Common myeloid progenitor, CD34-positive (primary cell): ENCODE results near the gene PPM1N.

Experiments
- CTCF ChIA-PET: fragments of 350-600 bp; sonication (Branson Sonifier 250); formaldehyde crosslinking; loops from one replicate; lab custom pipeline; 2021; ENCODE audit warnings: antibody characterized with exemption; lab: Charles Lee
- POLR2A ChIA-PET: fragments of 350-600 bp; sonication (Branson Sonifier 250); formaldehyde crosslinking; loops from one replicate; lab custom pipeline; 2021; ENCODE audit warnings: antibody characterized with exemption; lab: Charles Lee
- DNase-seq, 3 donors: peaks; one replicate each; pipeline versions ENCODE4 v3.0.0 to v3.0.0-alpha.2; 2013
- H3K27ac ChIP-seq, 2 experiments: 1 replicate in 1 of 2; 2 replicates in 1 of 2; pipeline ENCODE4 v1.7.0; 2013; ENCODE audit warnings: inconsistent platforms in 2 of 2, low read length in 2 of 2, mild to moderate bottlenecking in 2 of 2, low read depth in 1 of 2, moderate library complexity in 1 of 2; ENCODE audit not compliant: severe bottlenecking in 2 of 2, insufficient read depth in 1 of 2, poor library complexity in 1 of 2
- H3K27me3 ChIP-seq, 5 experiments: replicated peaks in 2 of 5; 1 replicate in 3 of 5; 2 replicates in 2 of 5; pipeline versions ENCODE4 v1.6.1 to v1.7.0; 2013; ENCODE audit warnings: low read length in 4 of 5, mild to moderate bottlenecking in 2 of 5, moderate library complexity in 2 of 5, inconsistent platforms in 1 of 5; ENCODE audit not compliant: insufficient read depth in 5 of 5, control insufficient read depth in 4 of 5
- H3K36me3 ChIP-seq, 4 experiments: 1 replicate in 2 of 4; 2 replicates in 2 of 4; pipeline versions ENCODE4 v1.6.1 to v1.7.0; 2013; ENCODE audit warnings: low read length in 3 of 4, control low read depth in 1 of 4, mild to moderate bottlenecking in 1 of 4; ENCODE audit not compliant: control insufficient read depth in 4 of 4, insufficient read depth in 4 of 4
- H3K4me1 ChIP-seq, 4 experiments: 1 replicate in 3 of 4; 2 replicates in 1 of 4; pipeline versions ENCODE4 v1.6.1 to v1.7.1; 2013; ENCODE audit warnings: low read length in 3 of 4, mild to moderate bottlenecking in 3 of 4, control low read depth in 1 of 4, inconsistent platforms in 1 of 4, moderate library complexity in 1 of 4; ENCODE audit not compliant: control insufficient read depth in 4 of 4, insufficient read depth in 4 of 4; ENCODE audit errors: control extremely low read depth in 1 of 4
- H3K4me3 ChIP-seq, 7 experiments: 1 replicate in 4 of 7; 2 replicates in 3 of 7; pipeline versions ENCODE4 v1.5.1 to v1.7.0; 2013; ENCODE audit warnings: mild to moderate bottlenecking in 7 of 7, low read length in 6 of 7, moderate library complexity in 6 of 7, inconsistent platforms in 2 of 7, low read depth in 2 of 7, control low read depth in 1 of 7; ENCODE audit not compliant: insufficient read depth in 4 of 7, control insufficient read depth in 1 of 7; ENCODE audit errors: extremely low read depth in 1 of 7
- H3K9me3 ChIP-seq, 5 experiments: 1 replicate in 4 of 5; 2 replicates in 1 of 5; pipeline versions ENCODE4 v1.6.1 to v1.7.1; 2013; ENCODE audit warnings: low read length in 4 of 5, mild to moderate bottlenecking in 2 of 5, inconsistent platforms in 1 of 5, low read depth in 1 of 5, moderate library complexity in 1 of 5; ENCODE audit not compliant: control insufficient read depth in 4 of 5, insufficient read depth in 2 of 5; ENCODE audit errors: control extremely low read depth in 1 of 5
- WGBS: methylation state at CpG from one replicate; pipeline ENCODE4 v1.1.5; 2013; ENCODE audit not compliant: insufficient coverage; 5-methylcytosine and 5-hydroxymethylcytosine counted together

The PPM1N gene

DNA sequence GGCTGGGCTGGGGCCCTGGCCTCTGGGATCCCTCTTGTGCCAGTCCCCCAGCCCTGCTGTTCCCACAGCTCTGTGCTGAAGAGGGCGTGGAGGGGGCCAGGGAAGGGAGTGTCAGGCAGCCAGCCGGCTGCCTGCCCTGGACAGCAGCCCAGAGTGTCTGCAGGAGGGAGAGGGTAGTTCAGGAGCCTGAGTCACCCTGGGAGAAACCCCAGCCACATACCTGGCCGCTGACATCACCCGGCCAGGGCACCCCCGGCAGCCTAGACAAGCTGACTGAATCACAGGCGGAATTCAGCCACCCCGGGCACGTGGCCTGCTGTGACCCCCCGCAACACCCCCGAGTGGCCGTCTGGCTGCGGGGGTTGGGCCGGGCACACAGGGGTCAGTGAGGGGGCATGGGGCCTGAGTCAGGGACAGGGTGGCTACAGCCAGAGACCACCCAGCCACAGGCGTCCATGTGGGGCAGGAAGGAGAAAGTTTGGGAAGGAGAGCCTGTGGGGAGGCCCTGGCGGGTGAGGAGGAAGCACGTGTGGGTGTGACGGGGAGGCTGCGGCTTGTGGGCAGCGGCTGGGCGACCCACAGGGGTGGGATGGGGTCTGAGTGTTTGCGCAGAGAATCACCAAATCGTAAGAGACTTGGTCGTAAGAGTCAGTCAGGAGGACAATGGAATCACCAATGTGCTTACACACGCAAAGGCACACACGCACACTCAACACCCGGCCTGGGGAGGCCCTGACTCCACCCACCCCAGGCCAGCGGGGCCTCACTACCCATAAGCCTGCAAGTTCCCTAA, 42.3 kb upstream of the PPM1N start:
- peak overlapping the region; percentile 61 to 86 for H3K27ac ChIP-seq

DNA sequence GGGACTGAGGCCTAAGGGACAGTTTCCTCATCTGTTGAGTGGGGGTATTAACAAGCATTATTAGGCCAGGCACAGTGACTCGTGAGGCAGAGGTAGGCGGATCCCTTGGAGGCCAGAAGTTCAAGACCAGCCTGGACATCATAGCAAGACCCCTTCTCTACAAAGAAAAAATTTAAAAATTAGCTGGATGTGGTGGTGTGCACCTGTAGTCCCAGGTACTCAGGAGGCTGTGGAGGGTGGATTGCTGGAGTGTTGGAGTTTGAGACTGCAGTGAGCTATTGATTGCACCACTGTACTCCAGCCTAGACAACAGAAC, 41.8 kb upstream of the PPM1N start:
- H3K4me1 ChIP-seq = peaks cover 0 to 32% (median 26%) of the 10 kb centered on the region in 4 experiments
- peaks cover 0 to 2% (median 0%) of the 10 kb centered on the region in 5 experiments for H3K27me3 ChIP-seq
- ChIA-PET POLR2A (interaction anchor here (0.5 to 2.5 kb wide), 5 partner anchors 9 to 44 kb away, joined by 3 to 14 read pairs (median 9); partner anchors contain the start of gene FOSB), CTCF (interaction anchor here (0.6 to 2.8 kb wide), 7 partner anchors 8 to 53 kb away, joined by 3 to 15 read pairs (median 7); partner anchors contain the start of gene FOSB)
- peak overlapping the region in 3 of 7 experiments; percentile 7 to 68 (median 59) for H3K4me3 ChIP-seq
- no peaks in the 10 kb centered on the region for H3K36me3 ChIP-seq
- H3K9me3 ChIP-seq = no peaks in the 10 kb centered on the region
- H3K27ac ChIP-seq = peak overlapping the region; percentile 61 to 86
- no CpG with 5 or more reads among the region's 2 CpGs for WGBS
- no peak for DNase-seq

More for the DNA sequence above, 42.3 kb upstream of the PPM1N start:
- H3K36me3 ChIP-seq = no peaks in the 10 kb centered on the region
- ChIA-PET POLR2A (interaction anchor here (0.5 to 2.5 kb wide), 6 partner anchors 9 to 44 kb away, joined by 3 to 41 read pairs (median 10); partner anchors contain the start of gene FOSB), CTCF (interaction anchor here (0.8 to 2.8 kb wide), 7 partner anchors 9 to 30 kb away, joined by 3 to 15 read pairs (median 7); partner anchors contain the start of gene FOSB)
- H3K27me3 ChIP-seq = peaks cover 0 to 2% (median 0%) of the 10 kb centered on the region in 5 experiments
- peaks cover 0 to 37% (median 31%) of the 10 kb centered on the region in 4 experiments for H3K4me1 ChIP-seq
- DNase-seq = peak; percentile 95 to 98 (median 96)
- peak overlapping the region in 4 of 7 experiments; percentile 26 to 68 (median 54) for H3K4me3 ChIP-seq
- 1% methylated on average over 15 of the region's 27 CpGs for WGBS
- H3K9me3 ChIP-seq = no peaks in the 10 kb centered on the region

DNA sequence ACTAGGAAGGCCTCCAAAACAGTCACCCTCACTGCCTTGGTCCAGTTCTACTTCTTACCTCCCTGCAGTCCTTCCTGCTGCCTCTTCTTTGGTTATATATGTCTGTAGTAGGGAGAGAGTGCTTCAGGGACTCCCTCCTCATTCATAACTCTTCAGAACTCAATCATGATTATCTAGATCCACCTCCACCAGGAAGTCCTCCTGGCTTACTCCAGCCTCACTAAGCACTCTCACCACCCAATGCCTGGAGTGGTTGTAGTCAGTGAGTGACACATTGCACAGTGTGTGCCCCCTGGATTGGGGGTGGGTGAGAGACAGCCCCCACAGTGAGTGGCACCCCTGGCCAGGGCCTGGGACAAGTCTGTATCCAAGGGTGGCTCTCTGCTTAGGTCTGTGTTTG, 40.5 kb upstream of the PPM1N start:
- Histone ChIP-seq H3K4me1 (peaks cover 0 to 27% (median 22%) of the 10 kb centered on the region in 4 experiments), H3K36me3 (no peaks in the 10 kb centered on the region), H3K27ac (no peak overlapping the region), H3K27me3 (peaks cover 0 to 2% (median 0%) of the 10 kb centered on the region in 5 experiments), H3K9me3 (no peaks in the 10 kb centered on the region), H3K4me3 (no peak overlapping the region)
- ChIA-PET CTCF (interaction anchor here (1.2 to 1.5 kb wide), 2 partner anchors 10 to 12 kb away, joined by 3 to 14 read pairs; partner anchors contain the start of gene FOSB), POLR2A (interaction anchor here (1.4 to 2.4 kb wide), 2 partner anchors 10 to 17 kb away, joined by 9 to 12 read pairs; partner anchors contain the start of gene FOSB)
- no peak for DNase-seq

DNA sequence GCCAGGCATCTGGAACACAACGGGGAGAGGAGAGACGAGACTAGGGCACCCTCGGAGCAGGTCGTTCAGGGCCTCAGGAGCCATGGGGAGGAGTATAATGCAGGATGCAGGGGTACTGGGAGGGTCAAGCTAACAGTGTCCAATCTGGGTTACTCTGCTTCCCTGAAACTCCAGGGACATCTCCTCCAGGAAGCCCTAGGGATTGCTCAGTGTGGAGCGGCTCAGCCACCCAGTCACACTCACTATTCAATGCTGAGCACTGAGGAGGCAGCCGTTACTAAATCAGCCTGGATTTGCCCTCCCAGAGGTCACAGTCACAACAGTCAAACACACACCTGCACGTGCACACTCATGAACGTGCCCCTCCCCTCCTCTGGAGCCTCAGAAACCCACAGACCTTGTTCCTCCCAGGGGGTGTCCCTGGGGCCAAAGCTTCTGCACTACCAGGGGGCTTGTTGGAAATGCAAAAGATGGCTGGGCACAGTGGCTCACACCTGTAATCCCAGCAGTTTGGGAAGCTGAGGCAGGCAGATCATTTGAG, 37.4 kb upstream of the PPM1N start:
- Histone ChIP-seq H3K27me3 (peaks cover 0 to 9% (median 0%) of the 10 kb centered on the region in 5 experiments), H3K27ac (no peak overlapping the region), H3K9me3 (no peaks in the 10 kb centered on the region), H3K4me3 (no peak overlapping the region), H3K36me3 (no peaks in the 10 kb centered on the region), H3K4me1 (peaks cover 0 to 16% (median 13%) of the 10 kb centered on the region in 4 experiments)
- no peak for DNase-seq
- 76% methylated on average over 5 of the region's 8 CpGs for WGBS
- CTCF ChIA-PET = interaction anchor here (0.6 to 9.3 kb wide), 4 partner anchors 13 to 18 kb away, joined by 3 to 75 read pairs (median 4); no protein-coding TSS in a partner anchor
- POLR2A ChIA-PET = interaction anchor here (0.6 to 1.3 kb wide), 2 partner anchors 14 to 15 kb away, joined by 3 to 5 read pairs; no protein-coding TSS in a partner anchor

DNA sequence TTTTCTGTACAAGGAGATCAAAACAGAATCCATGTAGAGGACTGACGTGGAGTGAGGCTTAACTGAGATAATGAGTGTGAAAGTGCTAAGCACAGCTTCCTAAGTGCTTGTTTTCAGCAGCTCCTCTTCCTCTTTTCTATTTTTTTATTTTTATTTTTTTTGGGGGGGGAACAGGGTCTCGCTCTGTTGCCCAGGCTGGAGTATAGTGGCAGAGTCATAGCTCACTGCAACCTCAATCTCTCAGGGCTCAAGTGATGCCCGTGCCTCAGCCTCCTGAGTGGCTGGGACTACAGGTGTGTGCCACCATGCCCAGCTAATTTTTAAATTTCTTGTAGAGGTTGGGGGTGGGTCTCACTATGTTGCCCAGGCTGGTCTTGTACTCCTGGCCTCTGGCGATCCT, 36.1 kb upstream of the PPM1N start:
- Histone ChIP-seq H3K9me3 (no peaks in the 10 kb centered on the region), H3K27me3 (peaks cover 0 to 13% (median 0%) of the 10 kb centered on the region in 5 experiments), H3K4me1 (peaks cover 0 to 9% (median 6%) of the 10 kb centered on the region in 4 experiments), H3K27ac (no peak overlapping the region), H3K36me3 (no peaks in the 10 kb centered on the region), H3K4me3 (no peak overlapping the region)
- 86% methylated on average over 1 of the region's 4 CpGs for WGBS
- ChIA-PET CTCF (interaction anchor here (0.9 to 9.3 kb wide), 5 partner anchors 10 to 22 kb away, joined by 3 to 75 read pairs (median 4); no protein-coding TSS in a partner anchor), POLR2A (interaction anchor here (1.3 kb wide), 1 partner anchor 12 kb away, joined by 5 read pairs; no protein-coding TSS in a partner anchor)
- no peak for DNase-seq

DNA sequence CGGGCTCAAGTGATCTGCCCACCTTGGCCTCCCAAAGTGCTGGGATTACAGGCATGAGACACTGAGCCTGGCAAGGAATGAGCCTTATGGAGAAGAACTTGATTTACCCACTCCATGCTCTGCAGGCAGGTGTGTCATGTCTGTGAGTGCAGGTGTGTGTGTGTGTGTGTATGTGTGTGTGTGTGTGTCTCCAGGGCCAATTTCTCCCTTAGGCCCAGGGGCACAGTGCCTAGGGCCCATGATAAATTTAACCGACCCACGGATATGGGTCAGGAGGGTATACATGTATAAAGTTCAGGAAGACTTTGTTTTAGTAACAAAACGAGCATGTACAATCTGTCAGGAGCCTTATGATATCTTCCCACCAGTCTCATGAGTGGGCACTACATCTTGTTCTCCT, 35.0 kb upstream of the PPM1N start:
- Histone ChIP-seq H3K27me3 (peaks cover 0 to 13% (median 0%) of the 10 kb centered on the region in 5 experiments), H3K36me3 (peaks cover 0 to under 1% (median 0%) of the 10 kb centered on the region in 4 experiments), H3K4me3 (no peak overlapping the region), H3K4me1 (peaks cover 0 to 14% (median 9%) of the 10 kb centered on the region in 4 experiments), H3K27ac (no peak overlapping the region), H3K9me3 (no peaks in the 10 kb centered on the region)
- WGBS = 79% methylated on average over 3 of the region's 4 CpGs
- ChIA-PET CTCF (interaction anchor here (0.7 to 9.3 kb wide), 2 partner anchors 16 to 23 kb away, joined by 4 to 75 read pairs; no protein-coding TSS in a partner anchor), POLR2A (no interaction called here)
- DNase-seq = no peak
